WERI-Rb-1 (cell line): Measurements from ENCODE around the gene DECR2.
"Not testable (repeated sequence)": the region's sequence is repeated elsewhere in the genome, so short reads cannot be mapped to it uniquely, and the experiment has no call there.

Source experiments
- DNase-seq: peaks from one replicate; pipeline ENCODE4 v3.0.0-alpha.2; 2020
- H3K27ac ChIP-seq: fragments of 250-450 bp; sonication (Bioruptor Pico); 2 replicates; pipeline ENCODE4 v1.5.1; 2020; ENCODE audit warnings: mild to moderate bottlenecking, moderate library complexity
- H3K27me3 ChIP-seq: fragments of 250-450 bp; sonication (Bioruptor Pico); 2 replicates; pipeline ENCODE4 v1.5.1; 2021; ENCODE audit warnings: mild to moderate bottlenecking, low read depth, moderate library complexity; ENCODE audit not compliant: insufficient read depth, severe bottlenecking
- H3K36me3 ChIP-seq: fragments of 250-450 bp; sonication (Bioruptor Pico); 2 replicates; pipeline ENCODE4 v1.5.1; 2020; ENCODE audit warnings: mild to moderate bottlenecking, moderate library complexity
- H3K4me3 ChIP-seq: 2 replicates; pipeline ENCODE4 v1.5.1; 2011; ENCODE audit warnings: low read depth, mild to moderate bottlenecking, control low read depth, low read length
- H3K9me3 ChIP-seq: fragments of 250-450 bp; sonication (Bioruptor Pico); 2 replicates; pipeline ENCODE4 v1.5.1; 2021; ENCODE audit warnings: mild to moderate bottlenecking, moderate library complexity; ENCODE audit not compliant: severe bottlenecking
- CTCF ChIP-seq: IDR thresholded peaks from 2 replicates; pipeline ENCODE4 v1.5.1; 2011; ENCODE audit warnings: low read depth, mild to moderate bottlenecking, control low read depth, inconsistent platforms, low read length

The DECR2 gene

DNA sequence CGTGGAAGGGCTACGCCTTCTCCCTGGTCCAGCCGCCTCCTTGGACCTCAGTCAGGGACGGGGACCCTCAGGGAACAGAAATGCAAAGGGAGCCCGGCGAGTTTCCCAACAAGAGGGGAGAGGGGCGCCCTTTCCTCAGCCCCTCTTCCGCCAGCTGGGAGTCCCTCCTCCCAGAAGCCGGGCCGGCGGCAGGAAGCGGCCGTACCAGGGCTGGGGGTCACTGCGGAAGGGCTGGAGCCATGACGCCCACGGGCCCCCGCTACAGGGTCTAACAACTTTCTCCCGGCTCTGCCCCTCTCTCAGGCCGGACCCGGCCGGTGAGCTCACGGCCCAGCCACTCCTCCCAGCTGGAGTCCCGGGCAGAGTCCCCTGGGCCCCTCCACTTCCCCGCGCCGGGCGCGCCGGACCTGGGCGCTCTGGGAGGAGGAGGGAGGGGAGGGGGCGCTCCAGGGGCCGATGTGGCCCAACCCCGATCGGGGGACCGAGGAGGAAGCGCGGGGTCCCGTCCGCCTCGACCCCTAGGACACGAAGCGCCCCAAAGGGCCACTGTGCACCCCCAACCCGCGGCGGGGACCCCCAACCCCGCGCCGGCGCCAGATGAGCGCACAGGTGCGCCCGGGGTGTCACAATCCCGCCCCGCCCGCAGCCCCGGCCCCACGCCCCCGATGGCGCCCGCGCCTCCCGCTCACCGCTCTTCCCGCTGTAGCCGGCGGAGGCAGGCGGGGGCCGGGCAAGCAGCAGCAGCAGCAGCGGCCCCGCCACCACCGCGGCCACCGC is 20.5 kb upstream of the DECR2 start:
- Histone ChIP-seq H3K27me3 (no peaks in the 10 kb centered on the region), H3K4me3 (peak overlapping the region; percentile 84), H3K9me3 (peaks cover 2% of the 10 kb centered on the region), H3K36me3 (peaks cover 15% of the 10 kb centered on the region), H3K27ac (peak overlapping the region; percentile 77)
- TF ChIP-seq CTCF, result no peak
- DNase-seq, result no peak

GRCh38 chr16:381789-382717 is 19.6 kb upstream of the DECR2 start, which contains the start of gene PGAP6:
Gene PGAP6 (minus strand): TSS chr16:381978. CDS start chr16:381821, 157 bp downstream.
- H3K36me3 ChIP-seq, result peaks cover 7% of the 10 kb centered on the region
- no peak for TF ChIP-seq CTCF
- peak within 1 kb of the TSS; percentile 84 for H3K4me3 ChIP-seq
- H3K27ac ChIP-seq, result peak within 1 kb of the TSS; percentile 77
- H3K27me3 ChIP-seq, result no peaks in the 10 kb centered on the region
- H3K9me3 ChIP-seq, result peaks cover 2% of the 10 kb centered on the region
- peak; percentile 54 for DNase-seq

GRCh38 chr16:383326-384051 is 18.2 kb upstream of the DECR2 start:
- Histone ChIP-seq H3K4me3 (peak overlapping the region; percentile 72), H3K27ac (peak overlapping the region; percentile 59), H3K9me3 (peaks cover 2% of the 10 kb centered on the region), H3K27me3 (no peaks in the 10 kb centered on the region), H3K36me3 (no peaks in the 10 kb centered on the region)
- TF ChIP-seq CTCF, result no peak
- DNase-seq, result no peak

DNA sequence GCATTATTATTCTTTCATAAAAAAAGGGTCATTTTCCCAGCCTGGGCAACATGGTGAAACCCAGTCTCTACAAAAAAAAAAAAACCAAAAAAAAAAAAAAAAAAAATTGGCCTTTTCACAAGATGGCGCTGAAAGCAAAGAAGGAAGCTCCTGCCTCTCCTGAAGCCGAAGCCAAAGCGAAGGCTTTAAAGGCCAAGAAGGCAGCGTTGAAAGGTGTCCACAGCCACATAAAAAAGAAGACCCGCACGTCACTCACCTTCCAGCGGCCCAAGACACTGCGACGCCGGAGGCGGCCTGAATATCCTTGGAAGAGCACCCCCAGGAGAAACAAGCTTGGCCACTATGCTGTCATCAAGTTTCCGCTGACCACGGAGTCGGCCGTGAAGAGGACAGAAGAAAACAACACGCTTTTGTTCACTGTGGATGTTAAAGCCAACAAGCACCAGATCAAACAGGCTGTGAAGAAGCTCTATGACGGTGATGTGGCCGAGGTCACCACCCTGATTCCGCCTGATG is 15.0 kb upstream of the DECR2 start:
- no peaks in the 10 kb centered on the region for H3K9me3 ChIP-seq
- no peak for DNase-seq
- H3K27me3 ChIP-seq, result no peaks in the 10 kb centered on the region
- no peak overlapping the region for H3K27ac ChIP-seq
- no peak overlapping the region for H3K4me3 ChIP-seq
- no peak for TF ChIP-seq CTCF
- no peaks in the 10 kb centered on the region for H3K36me3 ChIP-seq

DNA sequence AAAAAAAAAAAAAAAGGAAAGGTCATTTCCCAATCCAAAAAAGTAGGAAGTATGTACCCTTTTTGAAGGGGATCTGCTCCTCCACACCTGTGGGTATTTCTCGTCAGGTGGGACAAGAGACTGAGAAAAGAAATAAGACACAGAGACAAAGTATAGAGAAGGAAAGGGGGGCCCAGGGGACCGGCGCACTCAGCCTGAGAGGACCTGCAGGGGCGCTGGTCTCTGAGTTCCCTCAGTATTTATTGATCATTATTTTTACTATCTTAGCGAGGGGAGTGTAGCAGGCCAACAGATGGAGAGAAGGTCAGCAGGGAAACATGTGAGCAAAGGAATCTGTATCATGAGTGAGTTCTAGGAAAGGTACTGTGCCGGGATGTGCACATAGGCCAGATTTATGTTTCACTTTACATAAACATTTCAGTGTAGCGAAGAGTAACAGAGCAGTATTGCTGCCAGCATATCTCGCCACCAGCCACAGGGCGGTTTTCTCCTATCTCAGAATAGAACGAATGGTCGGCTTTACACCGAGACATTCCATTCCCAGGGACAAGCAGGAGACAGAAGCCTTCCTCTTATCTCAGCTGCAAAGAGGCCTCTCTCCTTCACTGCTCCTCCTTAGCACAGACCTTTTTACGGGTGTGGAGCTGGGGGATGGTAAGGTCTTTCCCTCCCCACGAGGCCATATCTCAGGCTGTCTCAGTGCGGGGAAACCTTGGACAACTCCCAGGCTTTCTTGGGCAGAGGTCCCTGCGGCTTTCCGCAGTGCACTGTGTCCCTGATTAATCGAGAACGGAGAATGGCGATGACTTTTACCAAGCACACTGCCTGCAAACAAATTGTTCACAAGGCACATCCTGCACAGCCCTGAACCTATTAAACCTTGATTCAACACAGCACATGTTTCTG is 13.7 kb upstream of the DECR2 start:
- H3K27ac ChIP-seq, H3K9me3 ChIP-seq, DNase-seq, H3K4me3 ChIP-seq, H3K27me3 ChIP-seq, H3K36me3 ChIP-seq: not testable (repeated sequence)
